Loucy (cell line): ENCODE results near the gene C1orf167.

ENCODE experiments used
- H2AFZ ChIP-seq: fragments of 200-600 bp; sonication (generic); 2 replicates; pipeline ENCODE4 v1.6.0; 2016; ENCODE audit warnings: antibody characterized with exemption, mild to moderate bottlenecking, low read length, moderate library complexity
- H3F3A ChIP-seq: fragments of 200-600 bp; 2 replicates; pipeline ENCODE4 v1.6.0; 2016; ENCODE audit warnings: antibody characterized with exemption, low read depth, mild to moderate bottlenecking
- H3K27me3 ChIP-seq: fragments of 200-600 bp; sonication (generic); 2 replicates; pipeline ENCODE4 v1.6.1; 2014; ENCODE audit warnings: low read length, mild to moderate bottlenecking; ENCODE audit not compliant: insufficient read depth, poor library complexity, severe bottlenecking
- H3K36me3 ChIP-seq: fragments of 200-600 bp; sonication (generic); 2 replicates; pipeline ENCODE4 v1.6.1; 2016; ENCODE audit warnings: low read length; ENCODE audit not compliant: insufficient read depth
- H3K4me1 ChIP-seq: fragments of 200-600 bp; sonication (generic); 2 replicates; pipeline ENCODE4 v1.5.1; 2014; ENCODE audit warnings: low read length, mild to moderate bottlenecking; ENCODE audit not compliant: insufficient read depth, poor library complexity, severe bottlenecking
- H3K4me2 ChIP-seq: fragments of 200-600 bp; sonication (generic); 2 replicates; pipeline ENCODE4 v1.6.0; 2014; ENCODE audit warnings: antibody characterized with exemption, low read length, low read depth, mild to moderate bottlenecking; ENCODE audit not compliant: poor library complexity, severe bottlenecking
- H3K4me3 ChIP-seq: fragments of 200-600 bp; sonication (generic); 2 replicates; pipeline ENCODE4 v1.5.1; 2014; ENCODE audit warnings: low read length, mild to moderate bottlenecking, mixed read lengths; ENCODE audit not compliant: poor library complexity, severe bottlenecking
- H3K79me2 ChIP-seq: fragments of 200-600 bp; sonication (generic); 2 replicates; pipeline ENCODE4 v1.6.1; 2014; ENCODE audit warnings: low read length; ENCODE audit not compliant: insufficient read depth
- H3K9ac ChIP-seq: fragments of 200-600 bp; sonication (generic); 2 replicates; pipeline ENCODE4 v1.6.0; 2014; ENCODE audit warnings: mild to moderate bottlenecking, low read depth, low read length, moderate library complexity; ENCODE audit not compliant: poor library complexity, severe bottlenecking
- H3K9me2 ChIP-seq: fragments of 200-600 bp; sonication (generic); replicated peaks from 2 replicates; pipeline ENCODE4 v1.6.1; 2016; ENCODE audit warnings: low read depth, low read length, mixed read lengths
- H3K9me3 ChIP-seq: fragments of 200-600 bp; sonication (generic); 2 replicates; pipeline ENCODE4 v1.6.1; 2014; ENCODE audit warnings: mild to moderate bottlenecking, antibody characterized with exemption, low read length, low read depth; ENCODE audit not compliant: insufficient read depth
- H4K20me1 ChIP-seq: fragments of 200-600 bp; sonication (generic); 2 replicates; pipeline ENCODE4 v1.6.0; 2014; ENCODE audit warnings: antibody characterized with exemption, low read length, mild to moderate bottlenecking; ENCODE audit not compliant: insufficient read depth, poor library complexity, severe bottlenecking
- CTCF ChIP-seq: fragments of 200-600 bp; sonication (generic); conservative IDR thresholded peaks from 2 replicates; pipeline ENCODE4 v1.5.1; 2014; ENCODE audit warnings: mild to moderate bottlenecking, antibody characterized with exemption, low read length
- EZH2phosphoT487 ChIP-seq: fragments of 200-600 bp; IDR thresholded peaks from 2 replicates; pipeline ENCODE4 v1.6.1; 2018; ENCODE audit warnings: antibody characterized with exemption, mild to moderate bottlenecking, moderate library complexity, borderline replicate concordance

Gene C1orf167

GRCh38 chr1:11720525-11720924 is 41.5 kb upstream of the C1orf167 start:
- H3K36me3 ChIP-seq, result no peaks in the 10 kb centered on the region
- no peaks in the 10 kb centered on the region for H3K9me2 ChIP-seq
- no peak overlapping the region for H3K9ac ChIP-seq
- no peak for TF ChIP-seq CTCF
- TF ChIP-seq EZH2phosphoT487, result no peak
- H4K20me1 ChIP-seq, result no peaks in the 10 kb centered on the region
- peaks cover 18% of the 10 kb centered on the region for H3K4me1 ChIP-seq
- H3K9me3 ChIP-seq, result no peaks in the 10 kb centered on the region
- H3F3A ChIP-seq, result no peaks in the 10 kb centered on the region; the same call in 1 of the 2 replicates
- H3K4me2 ChIP-seq, result no peak overlapping the region
- H3K4me3 ChIP-seq, result no peak overlapping the region
- H2AFZ ChIP-seq, result no peak overlapping the region
- H3K27me3 ChIP-seq, result no peaks in the 10 kb centered on the region
- H3K79me2 ChIP-seq, result no peaks in the 10 kb centered on the region

- Histone ChIP-seq H3F3A (no peaks in the 10 kb centered on the region; the same call in 1 of the 2 replicates), H3K4me2 (no peak overlapping the region), H4K20me1 (no peaks in the 10 kb centered on the region), H3K27me3 (no peaks in the 10 kb centered on the region), H3K9me2 (no peaks in the 10 kb centered on the region), H3K9ac (no peak overlapping the region), H3K4me1 (peaks cover 18% of the 10 kb centered on the region), H3K9me3 (no peaks in the 10 kb centered on the region), H3K36me3 (no peaks in the 10 kb centered on the region), H2AFZ (no peak overlapping the region), H3K4me3 (no peak overlapping the region), H3K79me2 (no peaks in the 10 kb centered on the region)
- TF ChIP-seq EZH2phosphoT487 (no peak), CTCF (no peak)
Observed at GRCh38 chr1:11721311-11721710, 40.7 kb upstream of the C1orf167 start.

- no peak overlapping the region for H3K4me3 ChIP-seq
- no peaks in the 10 kb centered on the region for H4K20me1 ChIP-seq
- H3K9me2 ChIP-seq, result no peaks in the 10 kb centered on the region
- H3K79me2 ChIP-seq, result no peaks in the 10 kb centered on the region
- H3K4me2 ChIP-seq, result no peak overlapping the region
- H2AFZ ChIP-seq, result no peak overlapping the region
- no peaks in the 10 kb centered on the region for H3K9me3 ChIP-seq
- no peaks in the 10 kb centered on the region for H3K36me3 ChIP-seq
- no peaks in the 10 kb centered on the region; the same call in 1 of the 2 replicates for H3F3A ChIP-seq
- H3K27me3 ChIP-seq, result no peaks in the 10 kb centered on the region
- H3K4me1 ChIP-seq, result peaks cover 18% of the 10 kb centered on the region
- TF ChIP-seq CTCF (no peak), EZH2phosphoT487 (no peak)
- no peak overlapping the region for H3K9ac ChIP-seq
Observed at GRCh38 chr1:11722538-11722937, 39.5 kb upstream of the C1orf167 start.
